HepG2 (cell line): ENCODE results near the gene PCDHGC5. TPM values are rescaled to one million over a fixed set of nuclear protein-coding genes. Genes with fewer than 3 reads are reported as not detected.
A peak's percentile ranks its signal among the peaks of the same experiment; 100 is the strongest.

Experiments
- ATAC-seq: fragments of 200-7000 bp; cut with Tn5 transposase; 3 replicates; pipeline ENCODE4 v1.9.1; 2020; ENCODE audit warnings: mild to moderate bottlenecking, moderate library complexity
- BruUV-seq: library from RNA; stranded (reverse); fragments of 400-500 nt; replicated peaks from 2 replicates; lab custom pipeline; 2021; lab: Mats Ljungman, UMichigan
- CTCF ChIA-PET: fragments of 300-600 bp; formaldehyde crosslinking; extraction: SDS; loops from one replicate; lab custom pipeline; 2021; ENCODE audit warnings: low total read pairs, inconsistent platforms, low intra/inter-chr PET ratio; lab: Yijun Ruan, JAX
- POLR2A ChIA-PET: fragments of 350-600 bp; sonication (Branson Sonifier 250); formaldehyde crosslinking; loops from one replicate; lab custom pipeline; 2020; ENCODE audit warnings: antibody characterized with exemption, inconsistent platforms; lab: Yijun Ruan, JAX
- DNase-seq: peaks from one replicate; pipeline ENCODE4 v3.0.0-alpha.2; 2015; ENCODE audit warnings: low spot score
- FAIRE-seq: peaks from 3 replicates; lab custom pipeline; 2011; peaks lifted over from hg19 to GRCh38; lab: Jason Lieb, UNC
- H2AFZ ChIP-seq: one replicate; pipeline ENCODE4 v1.6.1; 2011; ENCODE audit warnings: low read length, inconsistent platforms
- H3K27ac ChIP-seq: fragments of 300-600 bp; 3 replicates; pipeline ENCODE4 v1.8.0; 2011; ENCODE audit warnings: mixed run types, mild to moderate bottlenecking, mixed read lengths, low read length, inconsistent platforms; ENCODE audit not compliant: insufficient read depth; ENCODE audit errors: extremely low read length
- H3K27me3 ChIP-seq, 2 experiments: fragments of 200-600 bp in 1 of 2; 2 replicates in 1 of 2; 3 replicates in 1 of 2; pipeline versions ENCODE4 v1.6.0 to v1.8.0; 2011; ENCODE audit warnings: low read length in 2 of 2, mild to moderate bottlenecking in 2 of 2, moderate library complexity in 2 of 2, inconsistent platforms in 1 of 2; ENCODE audit not compliant: insufficient read depth in 2 of 2, control insufficient read depth in 1 of 2
- H3K36me3 ChIP-seq, 2 experiments: fragments of 200-600 bp in 1 of 2; replicated peaks in 1 of 2; 2 replicates in 1 of 2; 3 replicates in 1 of 2; pipeline versions ENCODE4 v1.5.1 to v1.8.0; 2011; ENCODE audit warnings: low read length in 2 of 2, inconsistent platforms in 1 of 2; ENCODE audit not compliant: insufficient read depth in 2 of 2, control insufficient read depth in 1 of 2
- H3K4me1 ChIP-seq: 2 replicates; pipeline ENCODE4 v1.5.1; 2012; ENCODE audit warnings: low read length, inconsistent platforms; ENCODE audit not compliant: insufficient read depth
- H3K4me2 ChIP-seq: 2 replicates; pipeline ENCODE4 v1.6.0; 2011; ENCODE audit warnings: low read depth, low read length, inconsistent platforms
- H3K4me3 ChIP-seq, 3 experiments: fragments of 200-600 bp in 1 of 3; sonication (generic), shearing (Covaris generic) in 1 of 3; replicated peaks in 1 of 3; 2 replicates each; pipeline ENCODE4 v1.5.1; 2011 to 2016; ENCODE audit warnings: low read length in 3 of 3, inconsistent platforms in 2 of 3, low read depth in 2 of 3, mild to moderate bottlenecking in 2 of 3, control low read depth in 1 of 3, mixed read lengths in 1 of 3; ENCODE audit not compliant: insufficient read depth in 1 of 3
- H3K79me2 ChIP-seq: one replicate; pipeline ENCODE4 v1.6.1; 2011; ENCODE audit warnings: low read length, inconsistent platforms; ENCODE audit not compliant: insufficient read depth
- H3K9ac ChIP-seq: 2 replicates; pipeline ENCODE4 v1.6.0; 2011; ENCODE audit warnings: mild to moderate bottlenecking, low read depth, low read length, inconsistent platforms; ENCODE audit not compliant: insufficient read depth
- H3K9me3 ChIP-seq: 2 replicates; pipeline ENCODE4 v1.5.1; 2012; ENCODE audit warnings: mild to moderate bottlenecking, low read length
- H4K20me1 ChIP-seq: 2 replicates; pipeline ENCODE4 v1.6.0; 2011; ENCODE audit warnings: inconsistent platforms, mild to moderate bottlenecking, low read length, moderate library complexity; ENCODE audit not compliant: insufficient read depth
- EED ChIP-seq: sonication (generic); formaldehyde crosslinking; IDR thresholded peaks from 2 replicates; pipeline ENCODE4 v1.5.0; 2020; ENCODE audit warnings: mild to moderate bottlenecking, missing genetic modification reagents
- KMT2A ChIP-seq: sonication (generic); formaldehyde crosslinking; IDR thresholded peaks from 2 replicates; pipeline ENCODE4 v1.4.0; 2020; ENCODE audit warnings: missing genetic modification reagents
- PBX2 ChIP-seq: IDR thresholded peaks from 2 replicates; pipeline ENCODE4 v1.6.1; 2016; ENCODE audit warnings: control low read depth
- PITX1 ChIP-seq: sonication (generic); formaldehyde crosslinking; IDR thresholded peaks from 2 replicates; pipeline ENCODE4 v1.5.1; 2020; ENCODE audit warnings: mild to moderate bottlenecking, missing genetic modification reagents
- PRDM4 ChIP-seq: sonication (generic); formaldehyde crosslinking; IDR thresholded peaks from 2 replicates; pipeline ENCODE4 v1.9.0; 2021; ENCODE audit warnings: missing genetic modification reagents, borderline replicate concordance
- SOX5 ChIP-seq: IDR thresholded peaks from 2 replicates; pipeline ENCODE4 v1.6.1; 2016; ENCODE audit warnings: borderline replicate concordance
- STAT6 ChIP-seq: sonication (generic); formaldehyde crosslinking; IDR thresholded peaks from 2 replicates; pipeline ENCODE4 v1.4.0; 2020; ENCODE audit warnings: missing genetic modification reagents, mild to moderate bottlenecking, borderline replicate concordance
- TARDBP ChIP-seq: sonication (generic); formaldehyde crosslinking; IDR thresholded peaks from 2 replicates; pipeline ENCODE4 v1.8.0; 2022; ENCODE audit warnings: mild to moderate bottlenecking, missing genetic modification reagents
- TCF12 ChIP-seq, 2 experiments: fragments of 450-650 bp in 1 of 2; sonication (generic) in 1 of 2; formaldehyde crosslinking in 1 of 2; IDR thresholded peaks; 2 replicates each; pipeline versions ENCODE4 v1.6.1 to v1.8.0; 2017 to 2022; ENCODE audit warnings: antibody characterized with exemption in 1 of 2, mild to moderate bottlenecking in 1 of 2, missing genetic modification reagents in 1 of 2, moderate library complexity in 1 of 2
- ZKSCAN8 ChIP-seq: IDR thresholded peaks from 2 replicates; pipeline ENCODE4 v1.6.1; 2016; ENCODE audit warnings: borderline replicate concordance, missing genetic modification reagents, missing compliant biosample characterization
- ZNF234 ChIP-seq: sonication (generic); formaldehyde crosslinking; conservative IDR thresholded peaks from 2 replicates; pipeline ENCODE4 v1.5.1; 2020; ENCODE audit warnings: mild to moderate bottlenecking, missing genetic modification reagents
- ZNF24 ChIP-seq: fragments of 450-650 bp; IDR thresholded peaks from 2 replicates; pipeline ENCODE4 v1.6.1; 2017; ENCODE audit warnings: antibody characterized with exemption, mild to moderate bottlenecking
- ZNF44 ChIP-seq: sonication (generic); formaldehyde crosslinking; IDR thresholded peaks from 2 replicates; pipeline ENCODE4 v1.5.1; 2020; ENCODE audit warnings: mild to moderate bottlenecking, missing genetic modification reagents
- ZNF773 ChIP-seq: sonication (generic); formaldehyde crosslinking; IDR thresholded peaks from 2 replicates; pipeline ENCODE4 v1.4.0; 2020; ENCODE audit warnings: missing genetic modification reagents, borderline replicate concordance
- WGBS: methylation state at CpG from one replicate; pipeline ENCODE4 v1.1.6; 2017; ENCODE audit warnings: low lambda C conversion rate; 5-methylcytosine and 5-hydroxymethylcytosine counted together
- in situ Hi-C: cut with HindIII; loops from 2 replicates; pipeline ENCODE4 v1.10.0; 2017; ENCODE audit warnings: low pct_unique_long_range_greater_than_20kb; ENCODE audit not compliant: extremely low pct_ligation_motif_present
- intact Hi-C: fragments of 100-400 bp; cut with micrococcal nuclease; formaldehyde crosslinking; loops from one replicate; pipeline ENCODE4 v1.10.0; 2022; ENCODE audit not compliant: unreplicated experiment
- polyA plus RNA-seq, 8 experiments: library from polyadenylated mRNA; depleted of rRNA in 3 of 8; stranded (reverse) in 7 of 8; unstranded in 1 of 8; fragments of >200 nt; fragmentation: Illumina TruSeq in 4 of 8; extraction: Trizol in 4 of 8; gene quantifications; 2 replicates each; pipeline versions ENCODE4 v1.2.1 to v1.2.3, GENCODE V29; 2011 to 2016; ENCODE audit warnings: low read depth in 4 of 8, missing spikeins in 1 of 8, mixed read lengths in 1 of 8; ENCODE audit not compliant: insufficient read depth in 1 of 8
- total RNA-seq, 5 experiments: library from RNA; depleted of rRNA; stranded (reverse); fragments of >200 nt; fragmentation: Illumina TruSeq; extraction: Trizol; gene quantifications; 2 replicates each; pipeline ENCODE4 v1.2.3, GENCODE V29; 2016; ENCODE audit warnings: low read depth in 1 of 5

Gene PCDHGC5
- total and polyA plus RNA-seq, 2 of the 13 experiments (the other 11 are each of a cell fraction or from before 2014, with no cell fraction given): 0.03 TPM; not detected in 1

DNA sequence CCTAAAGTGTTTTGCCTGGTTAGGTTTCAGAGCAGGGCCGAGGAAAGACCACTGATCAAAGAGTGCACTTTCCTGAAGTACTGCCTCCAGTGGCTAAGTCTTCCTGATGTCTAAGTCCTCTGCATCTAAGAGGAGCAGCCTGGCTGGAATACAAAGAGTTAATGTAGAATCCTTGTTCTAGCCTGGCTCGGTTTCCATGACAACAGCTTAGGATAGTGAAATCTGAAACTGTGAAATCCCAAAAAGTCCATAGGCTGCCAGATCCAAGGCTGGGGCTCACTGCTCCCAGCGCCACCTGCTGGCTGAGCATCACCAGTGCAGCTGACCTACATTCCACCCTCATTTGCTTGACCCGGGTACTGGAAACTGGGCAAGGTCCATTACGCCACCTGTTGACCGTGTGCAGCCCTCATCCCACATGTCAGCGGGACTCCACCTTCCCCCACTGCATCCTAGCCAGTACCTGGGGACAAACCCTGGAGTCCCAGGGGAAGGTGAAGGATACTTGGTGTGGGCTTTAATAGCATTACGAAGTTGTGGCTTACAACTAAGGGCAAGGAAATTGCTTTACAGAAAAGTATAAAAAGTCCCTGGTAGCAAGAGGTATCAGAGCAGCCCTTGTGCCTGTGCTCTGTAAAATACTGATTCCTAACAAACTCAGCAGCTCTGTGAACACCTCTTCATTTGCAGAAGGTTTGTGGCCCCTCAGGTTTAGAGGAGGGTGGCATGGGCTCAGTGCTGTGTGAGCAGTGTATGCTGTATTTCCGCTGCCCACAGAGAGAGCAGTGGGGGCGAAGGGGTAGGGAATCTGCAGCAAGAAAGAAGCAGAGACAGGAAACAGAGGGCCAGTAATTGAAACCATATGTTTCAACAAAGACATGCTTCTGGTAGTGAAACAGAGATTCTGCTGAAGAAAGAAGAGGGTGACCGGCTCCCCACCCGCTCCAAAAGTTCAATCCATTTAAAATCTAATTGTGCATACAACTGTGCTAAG is 36.0 kb downstream of the PCDHGC5 start (continued):
- peak; percentile 35; the same call in 1 of the 2 replicates for TF ChIP-seq PITX1 (CRISPR knock-in tag)

- Histone ChIP-seq H4K20me1 (peaks cover 5% of the 10 kb centered on the region; the same call in 1 of the 2 replicates), H3K27ac (peak overlapping the region; percentile 27), H3K79me2 (no peaks in the 10 kb centered on the region), H3K4me3 (no peak overlapping the region), H3K9me3 (no peaks in the 10 kb centered on the region), H3K9ac (no peak overlapping the region), H2AFZ (no peak overlapping the region), H3K4me2 (no peak overlapping the region), H3K4me1 (peaks cover 50% of the 10 kb centered on the region), H3K27me3 (no peaks in the 10 kb centered on the region), H3K36me3 (peaks cover 35 to 78% of the 10 kb centered on the region in 2 experiments)
- ATAC-seq (peak; percentile 9; the same call in 2 of the 3 replicates), DNase-seq (peak; percentile 13), FAIRE-seq (no peak)
- WGBS: 69% methylated on average over 7 of the region's 7 CpGs
- intact Hi-C loops (loop anchor here (1.0 to 10.0 kb wide), 2 partner anchors 108 to 171 kb away; partner anchors contain the start of genes PCDHGA4, PCDHGB1, PCDHGB2 and PCDHGB7), in situ Hi-C loops (loop anchor here (10.0 kb wide), 1 partner anchor 171 kb away; the partner anchor contains the start of genes PCDHGA4, PCDHGB1 and PCDHGB2)
- BruUV-seq: no TSS peak
- no peak for TF ChIP-seq EED (CRISPR knock-in tag)
- no peak for TF ChIP-seq KMT2A (CRISPR knock-in tag)
- TF ChIP-seq STAT6: no peak
- no peak for TF ChIP-seq PBX2 (CRISPR knock-in tag)
- TF ChIP-seq ZNF24: no peak
- TF ChIP-seq ZNF773 (CRISPR knock-in tag): no peak
- TF ChIP-seq ZNF44 (CRISPR knock-in tag): no peak
- TF ChIP-seq TARDBP (CRISPR knock-in tag): no peak
- no peak for TF ChIP-seq SOX5 (CRISPR knock-in tag)
- no peak for TF ChIP-seq ZKSCAN8 (CRISPR knock-in tag)
- no peak for TF ChIP-seq ZNF234 (CRISPR knock-in tag)
- no peak for TF ChIP-seq TCF12 (IDR thresholded peaks at IDR 0.05)
- TF ChIP-seq TCF12 (CRISPR knock-in tag; IDR thresholded peaks at IDR 0.05): no peak
- TF ChIP-seq PRDM4 (CRISPR knock-in tag): no peak
- CTCF ChIA-PET: interaction anchor here (0.7 to 2.2 kb wide), 7 partner anchors 14 to 303 kb away, joined by 4 to 13 read pairs (median 6); partner anchors contain the start of genes PCDHB14, PCDHGA11 and PCDHGB4
- POLR2A ChIA-PET: interaction anchor here (0.6 kb wide), 1 partner anchor 496 kb away, joined by 3 read pairs; no protein-coding TSS in a partner anchor
Measured at GRCh38 chr5:141525653-141526052, 36.8 kb downstream of the PCDHGC5 start.
